DND-41 (cell line): ENCODE results near the gene CDC25A.

Experiments
- ATAC-seq: fragments of 200-7000 bp; cut with Tn5 transposase; 3 replicates; pipeline ENCODE4 v1.9.1; 2021; ENCODE audit warnings: low read depth; ENCODE audit not compliant: insufficient read depth
- DNase-seq: peaks from one replicate; pipeline ENCODE4 v3.0.0-alpha.2; 2020
- H2AFZ ChIP-seq: 2 replicates; pipeline ENCODE4 v1.6.0; 2012; ENCODE audit warnings: low read depth, low read length
- H3K27ac ChIP-seq: 2 replicates; pipeline ENCODE4 v1.5.1; 2012; ENCODE audit warnings: low read length, inconsistent platforms
- H3K27me3 ChIP-seq: fragments of 200-600 bp; sonication (generic); 2 replicates; pipeline ENCODE4 v1.6.0; 2012; ENCODE audit warnings: low read length, mild to moderate bottlenecking, inconsistent platforms; ENCODE audit not compliant: insufficient read depth, poor library complexity
- H3K36me3 ChIP-seq: 2 replicates; pipeline ENCODE4 v1.5.1; 2012; ENCODE audit warnings: low read length, inconsistent platforms; ENCODE audit not compliant: insufficient read depth
- H3K4me1 ChIP-seq: 2 replicates; pipeline ENCODE4 v1.5.1; 2012; ENCODE audit warnings: mild to moderate bottlenecking, low read length; ENCODE audit not compliant: insufficient read depth
- H3K4me2 ChIP-seq: 2 replicates; pipeline ENCODE4 v1.6.0; 2012; ENCODE audit warnings: mild to moderate bottlenecking, moderate library complexity, low read length, inconsistent platforms; ENCODE audit not compliant: insufficient read depth
- H3K4me3 ChIP-seq, 2 experiments: fragments of 200-600 bp in 1 of 2; shearing (Covaris generic) in 1 of 2; 2 replicates each; pipeline ENCODE4 v1.5.1; 2012 to 2016; ENCODE audit warnings: inconsistent platforms in 2 of 2, low read length in 2 of 2, mild to moderate bottlenecking in 2 of 2, low read depth in 1 of 2, moderate library complexity in 1 of 2
- H3K79me2 ChIP-seq: 2 replicates; pipeline ENCODE4 v1.6.0; 2012; ENCODE audit warnings: low read length, inconsistent platforms; ENCODE audit not compliant: insufficient read depth
- H3K9ac ChIP-seq: 2 replicates; pipeline ENCODE4 v1.6.0; 2012; ENCODE audit warnings: low read depth, mild to moderate bottlenecking, inconsistent platforms, low read length, moderate library complexity
- H3K9me3 ChIP-seq: 2 replicates; pipeline ENCODE4 v1.5.1; 2012; ENCODE audit warnings: low read length, moderate library complexity, mild to moderate bottlenecking, inconsistent platforms; ENCODE audit not compliant: insufficient read depth, severe bottlenecking
- H4K20me1 ChIP-seq: 2 replicates; pipeline ENCODE4 v1.6.0; 2012; ENCODE audit warnings: low read length; ENCODE audit not compliant: insufficient read depth
- EZH2 ChIP-seq: IDR thresholded peaks from 3 replicates; pipeline ENCODE4 v1.6.1; 2012; ENCODE audit warnings: borderline replicate concordance, low read depth, mild to moderate bottlenecking, moderate library complexity, low read length, inconsistent platforms; ENCODE audit not compliant: severe bottlenecking
- TF ChIP-seq, protein P1 (sequence below): IDR thresholded peaks from 2 replicates; pipeline ENCODE4 v1.5.1; 2012; ENCODE audit warnings: borderline replicate concordance, low read length, moderate library complexity, mild to moderate bottlenecking; ENCODE audit not compliant: poor library complexity, severe bottlenecking; ENCODE audit errors: extremely low read depth

The CDC25A gene

DNA sequence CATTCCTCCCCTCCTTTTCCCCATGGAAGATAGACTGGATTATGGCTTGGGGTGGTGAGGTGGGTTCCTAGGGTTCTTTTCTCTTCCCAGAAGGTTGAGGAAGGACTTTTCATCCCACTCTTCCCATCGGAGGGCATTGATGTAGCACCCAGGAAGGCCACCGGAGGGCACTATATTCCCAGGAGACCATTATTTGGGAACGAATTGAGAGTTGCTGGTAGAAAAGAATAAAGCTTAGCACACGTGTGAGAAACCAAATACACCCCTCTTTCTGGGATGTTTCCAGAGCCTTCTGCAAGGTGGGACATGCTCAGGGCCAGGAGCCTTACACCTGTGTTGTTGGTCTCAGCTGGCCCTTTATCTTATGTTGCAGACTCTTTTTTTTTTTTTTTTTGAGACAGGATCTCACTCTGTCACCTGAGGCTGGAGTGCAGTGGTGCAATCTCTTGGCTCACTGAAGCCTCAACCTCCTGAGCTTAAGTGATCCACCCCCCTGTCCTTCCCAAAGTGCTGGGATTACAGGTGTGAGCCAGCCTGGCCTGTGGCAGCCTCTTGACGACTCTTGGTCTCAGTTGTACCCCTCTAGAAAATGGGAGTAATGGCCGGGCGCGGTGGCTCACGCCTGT lies 6.3 kb upstream of the CDC25A start:
- H4K20me1 ChIP-seq = no peaks in the 10 kb centered on the region
- H3K4me3 ChIP-seq = no peak overlapping the region
- no peaks in the 10 kb centered on the region for H3K79me2 ChIP-seq
- H3K4me2 ChIP-seq = peak overlapping the region; percentile 41; the same call in 1 of the 2 replicates
- TF ChIP-seq, protein P1, sequence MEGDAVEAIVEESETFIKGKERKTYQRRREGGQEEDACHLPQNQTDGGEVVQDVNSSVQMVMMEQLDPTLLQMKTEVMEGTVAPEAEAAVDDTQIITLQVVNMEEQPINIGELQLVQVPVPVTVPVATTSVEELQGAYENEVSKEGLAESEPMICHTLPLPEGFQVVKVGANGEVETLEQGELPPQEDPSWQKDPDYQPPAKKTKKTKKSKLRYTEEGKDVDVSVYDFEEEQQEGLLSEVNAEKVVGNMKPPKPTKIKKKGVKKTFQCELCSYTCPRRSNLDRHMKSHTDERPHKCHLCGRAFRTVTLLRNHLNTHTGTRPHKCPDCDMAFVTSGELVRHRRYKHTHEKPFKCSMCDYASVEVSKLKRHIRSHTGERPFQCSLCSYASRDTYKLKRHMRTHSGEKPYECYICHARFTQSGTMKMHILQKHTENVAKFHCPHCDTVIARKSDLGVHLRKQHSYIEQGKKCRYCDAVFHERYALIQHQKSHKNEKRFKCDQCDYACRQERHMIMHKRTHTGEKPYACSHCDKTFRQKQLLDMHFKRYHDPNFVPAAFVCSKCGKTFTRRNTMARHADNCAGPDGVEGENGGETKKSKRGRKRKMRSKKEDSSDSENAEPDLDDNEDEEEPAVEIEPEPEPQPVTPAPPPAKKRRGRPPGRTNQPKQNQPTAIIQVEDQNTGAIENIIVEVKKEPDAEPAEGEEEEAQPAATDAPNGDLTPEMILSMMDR = peak; percentile 87
- TF ChIP-seq EZH2 = no peak
- no peaks in the 10 kb centered on the region for H3K9me3 ChIP-seq
- H2AFZ ChIP-seq = peak overlapping the region; percentile 25; the same call in 1 of the 2 replicates
- H3K27ac ChIP-seq = no peak overlapping the region
- H3K4me1 ChIP-seq = peaks cover 6% of the 10 kb centered on the region
- H3K36me3 ChIP-seq = no peaks in the 10 kb centered on the region
- peak; percentile 50; the same call in 2 of the 3 replicates for ATAC-seq
- no peak overlapping the region for H3K9ac ChIP-seq
- no peaks in the 10 kb centered on the region for H3K27me3 ChIP-seq
- DNase-seq = peak; percentile 54

DNA sequence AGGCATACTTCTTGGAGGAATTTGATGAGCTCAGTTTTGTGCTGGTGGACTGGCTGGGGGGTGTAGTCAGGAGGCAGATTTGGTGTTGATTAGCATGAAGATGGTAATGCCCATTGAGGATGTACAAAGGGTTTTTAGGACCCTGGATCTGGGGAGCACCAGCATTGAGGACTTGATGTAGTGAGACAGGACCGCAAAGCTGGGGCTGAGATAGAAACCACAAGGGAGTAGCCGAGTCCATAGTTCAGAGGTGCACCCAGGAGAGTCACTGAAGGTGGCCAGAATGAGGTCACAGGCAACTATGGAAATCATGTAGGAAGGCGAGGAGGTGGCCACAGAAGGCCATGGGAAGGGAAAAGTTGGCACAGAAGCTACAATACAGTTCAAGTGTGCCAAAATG lies 2.7 kb upstream of the CDC25A start:
- Histone ChIP-seq H2AFZ (no peak overlapping the region), H3K27ac (no peak overlapping the region), H3K79me2 (peaks cover 27% of the 10 kb centered on the region), H3K9me3 (no peaks in the 10 kb centered on the region), H3K27me3 (no peaks in the 10 kb centered on the region), H3K4me2 (no peak overlapping the region), H3K4me3 (no peak overlapping the region), H3K36me3 (peaks cover 17% of the 10 kb centered on the region), H4K20me1 (peaks cover 12% of the 10 kb centered on the region), H3K4me1 (peaks cover 26% of the 10 kb centered on the region), H3K9ac (no peak overlapping the region)
- no peak for DNase-seq
- ATAC-seq = no peak
- TF ChIP-seq EZH2 = no peak
- TF ChIP-seq, protein P1 = no peak

DNA sequence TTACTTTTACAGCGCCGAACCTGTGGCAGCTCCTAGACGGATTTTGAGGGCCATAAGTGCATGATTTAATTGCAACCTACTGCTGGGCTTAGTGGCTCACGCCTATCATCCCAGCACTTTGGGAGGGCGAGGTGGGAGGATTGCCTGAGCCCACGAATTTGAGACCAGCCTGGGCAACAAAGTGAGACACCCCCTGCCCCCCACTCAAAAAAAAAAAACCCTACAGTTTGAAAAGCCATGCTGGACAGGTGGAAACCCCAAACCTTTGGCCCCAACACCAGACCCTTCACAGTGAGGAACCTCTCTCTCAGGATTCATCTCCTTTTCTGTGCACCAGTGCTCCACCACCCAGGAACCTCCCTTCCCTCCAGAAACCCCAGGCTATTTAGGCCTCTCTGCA lies 1.1 kb upstream of the CDC25A start:
- peaks cover 36% of the 10 kb centered on the region for H3K4me1 ChIP-seq
- H3K27ac ChIP-seq = peak overlapping the region; percentile 86; the same call in 1 of the 2 replicates
- peak overlapping the region; percentile 96 for H2AFZ ChIP-seq
- peak overlapping the region in 1 of 2 experiments; percentile 69; a peak in 1 of 4 replicates for H3K4me3 ChIP-seq
- H3K79me2 ChIP-seq = peaks cover 43% of the 10 kb centered on the region
- peak overlapping the region; percentile 97 for H3K9ac ChIP-seq
- peaks cover 33% of the 10 kb centered on the region for H3K36me3 ChIP-seq
- H3K4me2 ChIP-seq = peak overlapping the region; percentile 73
- ATAC-seq = no peak
- no peaks in the 10 kb centered on the region for H3K9me3 ChIP-seq
- H3K27me3 ChIP-seq = no peaks in the 10 kb centered on the region
- no peak for TF ChIP-seq EZH2
- TF ChIP-seq, protein P1 = no peak
- peaks cover 22% of the 10 kb centered on the region for H4K20me1 ChIP-seq
- DNase-seq = no peak
